ENCODE results near the gene MAP3K5. TPM values are rescaled to one million over a fixed set of nuclear protein-coding genes. Genes with fewer than 3 reads are reported as not detected.

The MAP3K5 gene
- total RNA-seq, 1 experiment from 2014 or later, result 2.1 TPM

- H3K4me1 Mint-ChIP-seq (ENCODE audit: low read depth, unreplicated experiment), result peaks cover 2% of the 10 kb centered on the region
- H3K9me3 Mint-ChIP-seq (ENCODE audit: unreplicated experiment), result no peaks in the 10 kb centered on the region
- H3K4me3 ChIP-seq (ENCODE audit: low read depth, low read length), result no peak overlapping the region
- H3K27me3 ChIP-seq (replicated peaks; ENCODE audit: control insufficient read depth, insufficient read depth, low read length), result no peaks in the 10 kb centered on the region
- H3K4me1 ChIP-seq, result no peaks in the 10 kb centered on the region
- BruUV-seq (replicated peaks), result no TSS peak
- H3K36me3 ChIP-seq (ENCODE audit: control insufficient read depth, insufficient read depth, low read length), result no peaks in the 10 kb centered on the region
- no peak overlapping the region for H3K27ac Mint-ChIP-seq (ENCODE audit: unreplicated experiment)
- intact Hi-C loops (cut with micrococcal nuclease; ENCODE audit: unreplicated experiment), result no loop called here
- CTCF ChIA-PET, result no interaction called here
- no peak overlapping the region for H3K4me3 Mint-ChIP-seq (ENCODE audit: unreplicated experiment)
- H3K9me3 ChIP-seq, result no peaks in the 10 kb centered on the region
- H3K36me3 Mint-ChIP-seq (ENCODE audit: insufficient read depth, unreplicated experiment), result no peaks in the 10 kb centered on the region
- TF ChIP-seq CTCF (IDR thresholded peaks at IDR 0.05; ENCODE audit: insufficient read depth in 1 of 2, low read depth in 1 of 2, low read length in 1 of 2, severe bottlenecking in 1 of 2, unreplicated experiment in 1 of 2), result no peak
- no peaks in the 10 kb centered on the region for H3K27me3 Mint-ChIP-seq (ENCODE audit: insufficient read depth, unreplicated experiment)
- POLR2A ChIA-PET, result no interaction called here
- DNase-seq, result no peak
Measured at GRCh38 chr6:136721467-136721866, 70.8 kb downstream of the MAP3K5 start.

DNA sequence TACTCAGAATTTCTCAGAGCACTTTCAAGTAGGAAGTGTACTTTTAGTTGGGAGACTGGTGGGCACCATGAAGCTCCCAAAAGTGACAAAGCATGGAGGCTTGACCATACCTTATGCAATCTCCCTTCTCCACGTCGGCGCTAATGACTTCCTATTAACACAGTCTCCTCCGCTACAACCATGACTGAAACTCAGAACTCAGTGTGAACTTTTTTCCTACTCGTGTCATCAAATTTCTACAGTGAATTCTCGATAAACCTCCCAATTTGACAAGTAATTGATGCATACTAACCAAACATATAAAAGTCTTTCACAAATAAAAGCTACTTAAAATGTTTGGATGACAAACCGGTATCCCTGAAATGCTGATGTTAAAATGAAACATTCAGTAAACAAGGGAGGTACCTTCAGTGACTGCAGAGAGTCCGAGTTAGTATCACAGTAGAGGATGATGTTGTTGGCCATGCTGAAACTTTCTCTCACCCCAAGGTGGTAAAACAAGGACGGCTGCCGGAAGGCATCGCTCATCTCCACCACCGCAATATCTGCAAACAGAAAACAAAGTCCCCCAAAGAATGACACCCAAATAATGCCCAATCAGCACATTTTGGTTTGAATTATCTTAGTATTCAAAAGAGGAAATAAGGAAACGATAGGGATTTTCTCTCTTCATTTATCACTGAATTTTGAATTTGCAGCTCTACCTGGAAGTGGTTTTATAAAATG is 72.1 kb downstream of the MAP3K5 start:
- BruUV-seq (replicated peaks), result no TSS peak
- no peak for TF ChIP-seq CTCF (IDR thresholded peaks at IDR 0.05; ENCODE audit: insufficient read depth in 1 of 2, low read depth in 1 of 2, low read length in 1 of 2, severe bottlenecking in 1 of 2, unreplicated experiment in 1 of 2)
- CTCF ChIA-PET, result interaction anchor here (0.5 kb wide), 1 partner anchor 13 kb away, joined by 3 read pairs; no protein-coding TSS in a partner anchor

GRCh38 chr6:136719280-136720044 is 72.8 kb downstream of the MAP3K5 start:
- H3K27ac Mint-ChIP-seq (ENCODE audit: unreplicated experiment), result no peak overlapping the region
- ChIA-PET CTCF (no interaction called here), POLR2A (no interaction called here)
- no peak overlapping the region for H3K4me3 ChIP-seq (ENCODE audit: low read depth, low read length)
- no peaks in the 10 kb centered on the region for H3K9me3 ChIP-seq
- no peak for TF ChIP-seq CTCF (IDR thresholded peaks at IDR 0.05; ENCODE audit: insufficient read depth in 1 of 2, low read depth in 1 of 2, low read length in 1 of 2, severe bottlenecking in 1 of 2, unreplicated experiment in 1 of 2)
- H3K27me3 Mint-ChIP-seq (ENCODE audit: insufficient read depth, unreplicated experiment), result no peaks in the 10 kb centered on the region
- no peaks in the 10 kb centered on the region for H3K36me3 Mint-ChIP-seq (ENCODE audit: insufficient read depth, unreplicated experiment)
- no peaks in the 10 kb centered on the region for H3K4me1 ChIP-seq
- intact Hi-C loops (cut with micrococcal nuclease; ENCODE audit: unreplicated experiment), result no loop called here
- H3K9me3 Mint-ChIP-seq (ENCODE audit: unreplicated experiment), result no peaks in the 10 kb centered on the region
- H3K4me3 Mint-ChIP-seq (ENCODE audit: unreplicated experiment), result no peak overlapping the region
- no TSS peak for BruUV-seq (replicated peaks)
- no peaks in the 10 kb centered on the region for H3K27me3 ChIP-seq (replicated peaks; ENCODE audit: control insufficient read depth, insufficient read depth, low read length)
- peaks cover 7% of the 10 kb centered on the region for H3K4me1 Mint-ChIP-seq (ENCODE audit: low read depth, unreplicated experiment)
- H3K36me3 ChIP-seq (ENCODE audit: control insufficient read depth, insufficient read depth, low read length), result no peaks in the 10 kb centered on the region
- no peak for DNase-seq

More for the DNA sequence above, 72.1 kb downstream of the MAP3K5 start:
- POLR2A ChIA-PET, result no interaction called here
- no peaks in the 10 kb centered on the region for H3K4me1 ChIP-seq
- no peak for DNase-seq
- no peaks in the 10 kb centered on the region for H3K27me3 ChIP-seq (replicated peaks; ENCODE audit: control insufficient read depth, insufficient read depth, low read length)
- no peaks in the 10 kb centered on the region for H3K36me3 Mint-ChIP-seq (ENCODE audit: insufficient read depth, unreplicated experiment)
- no peak overlapping the region for H3K4me3 Mint-ChIP-seq (ENCODE audit: unreplicated experiment)
- no peaks in the 10 kb centered on the region for H3K36me3 ChIP-seq (ENCODE audit: control insufficient read depth, insufficient read depth, low read length)
- no peaks in the 10 kb centered on the region for H3K27me3 Mint-ChIP-seq (ENCODE audit: insufficient read depth, unreplicated experiment)
- no peak overlapping the region for H3K4me3 ChIP-seq (ENCODE audit: low read depth, low read length)
- no peak overlapping the region for H3K27ac Mint-ChIP-seq (ENCODE audit: unreplicated experiment)
- H3K9me3 ChIP-seq, result no peaks in the 10 kb centered on the region
- H3K9me3 Mint-ChIP-seq (ENCODE audit: unreplicated experiment), result no peaks in the 10 kb centered on the region
- intact Hi-C loops (cut with micrococcal nuclease; ENCODE audit: unreplicated experiment), result no loop called here
- peaks cover 7% of the 10 kb centered on the region for H3K4me1 Mint-ChIP-seq (ENCODE audit: low read depth, unreplicated experiment)
